Breast epithelium (tissue), 4 donors: ENCODE data around the gene USP3. TPM values are rescaled to one million over a fixed set of nuclear protein-coding genes. Genes with fewer than 3 reads are reported as not detected.

Source experiments
- DNase-seq, 2 donors: peaks; one replicate each; pipeline ENCODE4 v3.0.0-alpha.2; 2019; ENCODE audit warnings: low spot score in 2 of 2
- H3K27ac ChIP-seq, 2 donors: fragments of 200-600 bp; sonication (generic) in 1 of 2; one replicate each; pipeline ENCODE4 v1.5.1; 2016 to 2019; ENCODE audit warnings: mild to moderate bottlenecking in 1 of 2
- H3K27me3 ChIP-seq, 2 donors: fragments of 200-600 bp; sonication (generic) in 1 of 2; one replicate each; pipeline versions ENCODE4 v1.5.1 to v1.6.0; 2017 to 2019; ENCODE audit warnings: control low read depth in 1 of 2, mild to moderate bottlenecking in 1 of 2
- H3K36me3 ChIP-seq: fragments of 200-600 bp; one replicate; pipeline ENCODE4 v1.5.1; 2019
- H3K4me1 ChIP-seq, 2 donors: fragments of 200-600 bp; sonication (generic); one replicate each; pipeline ENCODE4 v1.5.1; 2016 to 2019; ENCODE audit warnings: control low read depth in 1 of 2
- H3K4me3 ChIP-seq, 3 donors: fragments of 200-600 bp; sonication (generic); 1 replicate in 2 of 3; 2 replicates in 1 of 3; pipeline ENCODE4 v1.5.1; 2016 to 2019; ENCODE audit warnings: mild to moderate bottlenecking in 3 of 3, moderate library complexity in 2 of 3
- H3K9me3 ChIP-seq, 2 donors: fragments of 200-600 bp; sonication (generic) in 1 of 2; one replicate each; pipeline ENCODE4 v1.5.1; 2016 to 2019; ENCODE audit warnings: control low read depth in 1 of 2
- CTCF ChIP-seq, 3 donors: fragments of 450-650 bp; IDR thresholded peaks; one replicate each; pipeline ENCODE4 v1.5.1; 2016 to 2017; ENCODE audit warnings: antibody characterized with exemption in 3 of 3, mild to moderate bottlenecking in 3 of 3, moderate library complexity in 3 of 3
- POLR2A ChIP-seq: fragments of 450-650 bp; IDR thresholded peaks from one replicate; pipeline ENCODE4 v1.6.1; 2016; ENCODE audit warnings: antibody characterized with exemption, mild to moderate bottlenecking, moderate library complexity
- POLR2AphosphoS5 ChIP-seq, 3 donors: sonication (generic); formaldehyde crosslinking; IDR thresholded peaks; one replicate each; pipeline ENCODE4 v1.6.1; 2017; ENCODE audit warnings: antibody characterized with exemption in 3 of 3
- intact Hi-C: fragments of 100-400 bp; cut with DNase I; formaldehyde crosslinking; loops from one replicate; pipeline ENCODE4 v1.15.1; 2023; ENCODE audit warnings: low total_unique reads
- total RNA-seq, 3 donors: library from RNA; depleted of rRNA; stranded (reverse); fragments of >200 nt; gene quantifications; one replicate each; pipeline ENCODE4 v1.1.0, GENCODE V29; 2016

USP3 gene
- total RNA-seq, 3 donors from 2014 or later = 70.4 to 88.7 (median 76.7) TPM

GRCh38 chr15:63598473-63599400 lies 94.3 kb downstream of the USP3 start:
- Histone ChIP-seq H3K36me3 (no peaks in the 10 kb centered on the region), H3K4me3 (peak overlapping the region in 2 of 3 donors; percentile 82 to 90), H3K4me1 (peaks cover 6 to 10% of the 10 kb centered on the region in 2 donors), H3K27ac (peak overlapping the region; percentile 86 to 87), H3K27me3 (no peaks in the 10 kb centered on the region), H3K9me3 (no peaks in the 10 kb centered on the region)
- no peak for DNase-seq
- TF ChIP-seq POLR2AphosphoS5 (IDR thresholded peaks at IDR 0.05) = no peak
- TF ChIP-seq POLR2A = no peak
- TF ChIP-seq CTCF (IDR thresholded peaks at IDR 0.05) = no peak
- intact Hi-C loops = no loop called here

- intact Hi-C loops = no loop called here
- peak; percentile 73 to 81 for DNase-seq
- no peaks in the 10 kb centered on the region for H3K9me3 ChIP-seq
Observed at GRCh38 chr15:63599401-63600000, 95.1 kb downstream of the USP3 start.

GRCh38 chr15:63600001-63600615 lies 95.7 kb downstream of the USP3 start:
- H3K9me3 ChIP-seq = no peaks in the 10 kb centered on the region
- intact Hi-C loops = no loop called here
- H3K27me3 ChIP-seq = no peaks in the 10 kb centered on the region
- no peak for TF ChIP-seq POLR2AphosphoS5 (IDR thresholded peaks at IDR 0.05)
- TF ChIP-seq POLR2A = no peak
- TF ChIP-seq CTCF (IDR thresholded peaks at IDR 0.05) = no peak
- peaks cover 6 to 10% of the 10 kb centered on the region in 2 donors for H3K4me1 ChIP-seq
- peak overlapping the region; percentile 86 to 87 for H3K27ac ChIP-seq
- H3K4me3 ChIP-seq = peak overlapping the region; percentile 58 to 90 (median 82)
- DNase-seq = no peak
- H3K36me3 ChIP-seq = no peaks in the 10 kb centered on the region

More at GRCh38 chr15:63599401-63600000, 95.1 kb downstream of the USP3 start:
- no peaks in the 10 kb centered on the region for H3K36me3 ChIP-seq
- no peaks in the 10 kb centered on the region for H3K27me3 ChIP-seq
- peak overlapping the region; percentile 58 to 90 (median 82) for H3K4me3 ChIP-seq
- TF ChIP-seq POLR2A (no peak), POLR2AphosphoS5 (IDR thresholded peaks at IDR 0.05) (peak in 1 of 3 donors; percentile 15), CTCF (IDR thresholded peaks at IDR 0.05) (peak in 2 of 3 donors; percentile 51 to 72)
- H3K4me1 ChIP-seq = peaks cover 6 to 10% of the 10 kb centered on the region in 2 donors
- peak overlapping the region; percentile 86 to 87 for H3K27ac ChIP-seq

- Histone ChIP-seq H3K27ac (peak overlapping the region; percentile 86 to 87), H3K36me3 (no peaks in the 10 kb centered on the region), H3K9me3 (no peaks in the 10 kb centered on the region), H3K4me3 (peak overlapping the region; percentile 58 to 90 (median 82)), H3K4me1 (peaks cover 6 to 10% of the 10 kb centered on the region in 2 donors), H3K27me3 (no peaks in the 10 kb centered on the region)
- peak; percentile 52 for TF ChIP-seq POLR2A
- TF ChIP-seq CTCF (IDR thresholded peaks at IDR 0.05) = peak in 1 of 3 donors; percentile 29
- TF ChIP-seq POLR2AphosphoS5 (IDR thresholded peaks at IDR 0.05) = peak; percentile 70 to 80 (median 79)
- DNase-seq = peak; percentile 72 to 84
- intact Hi-C loops = no loop called here
Observed at GRCh38 chr15:63600616-63601025, 96.2 kb downstream of the USP3 start.
